GM12872 (cell line): ENCODE data around the gene ADCY5.

ENCODE experiments used
- TF ChIP-seq, protein P1 (sequence below): IDR thresholded peaks from 3 replicates; pipeline ENCODE4 v1.5.1; 2011; ENCODE audit warnings: low read depth, mild to moderate bottlenecking, low read length, moderate library complexity; ENCODE audit not compliant: insufficient read depth

The ADCY5 gene

GRCh38 chr3:123341871-123342630 is 106.8 kb downstream of the ADCY5 start:
- TF ChIP-seq, protein P1, sequence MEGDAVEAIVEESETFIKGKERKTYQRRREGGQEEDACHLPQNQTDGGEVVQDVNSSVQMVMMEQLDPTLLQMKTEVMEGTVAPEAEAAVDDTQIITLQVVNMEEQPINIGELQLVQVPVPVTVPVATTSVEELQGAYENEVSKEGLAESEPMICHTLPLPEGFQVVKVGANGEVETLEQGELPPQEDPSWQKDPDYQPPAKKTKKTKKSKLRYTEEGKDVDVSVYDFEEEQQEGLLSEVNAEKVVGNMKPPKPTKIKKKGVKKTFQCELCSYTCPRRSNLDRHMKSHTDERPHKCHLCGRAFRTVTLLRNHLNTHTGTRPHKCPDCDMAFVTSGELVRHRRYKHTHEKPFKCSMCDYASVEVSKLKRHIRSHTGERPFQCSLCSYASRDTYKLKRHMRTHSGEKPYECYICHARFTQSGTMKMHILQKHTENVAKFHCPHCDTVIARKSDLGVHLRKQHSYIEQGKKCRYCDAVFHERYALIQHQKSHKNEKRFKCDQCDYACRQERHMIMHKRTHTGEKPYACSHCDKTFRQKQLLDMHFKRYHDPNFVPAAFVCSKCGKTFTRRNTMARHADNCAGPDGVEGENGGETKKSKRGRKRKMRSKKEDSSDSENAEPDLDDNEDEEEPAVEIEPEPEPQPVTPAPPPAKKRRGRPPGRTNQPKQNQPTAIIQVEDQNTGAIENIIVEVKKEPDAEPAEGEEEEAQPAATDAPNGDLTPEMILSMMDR = no peak

DNA sequence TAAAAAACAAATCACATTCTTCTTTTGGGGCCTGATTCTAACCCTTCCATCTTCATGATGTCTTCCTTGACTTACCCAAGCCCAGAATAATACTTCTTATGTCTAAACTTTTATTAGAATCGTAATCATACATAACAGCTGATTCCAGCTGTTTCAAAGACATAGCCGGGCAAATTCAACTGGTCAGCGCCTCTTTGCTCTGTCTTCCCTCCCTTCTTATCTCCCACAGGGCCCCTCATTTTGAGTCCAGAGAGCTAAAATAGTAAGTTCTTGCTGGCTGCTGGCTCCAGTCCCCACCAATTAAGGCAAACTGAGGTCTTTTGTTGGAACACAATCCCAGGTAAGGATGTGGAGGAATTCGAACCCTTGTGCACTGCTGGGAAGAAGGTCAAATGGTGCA is 108.6 kb downstream of the ADCY5 start:
- TF ChIP-seq, protein P1 = no peak

DNA sequence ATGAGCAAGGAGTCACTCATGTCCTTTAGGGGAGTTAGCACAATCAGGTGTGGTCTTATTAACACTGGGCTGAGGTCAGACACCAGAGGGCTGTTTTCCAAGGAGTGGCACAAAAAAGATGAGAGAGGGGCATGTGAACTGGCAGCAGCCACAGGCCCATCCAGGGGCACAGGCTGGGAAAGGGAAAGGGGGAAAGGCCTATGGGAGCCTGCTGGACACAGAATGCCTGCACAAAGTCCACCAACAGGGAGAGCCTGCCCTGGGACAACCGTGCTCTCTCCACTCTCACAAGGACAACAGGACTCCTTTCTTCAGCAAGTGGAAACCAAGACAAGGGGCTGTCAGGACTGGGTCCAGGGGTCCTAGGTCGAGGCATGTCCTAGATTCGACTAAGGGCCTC is 109.6 kb downstream of the ADCY5 start:
- TF ChIP-seq, protein P1 = no peak

- TF ChIP-seq, protein P1 = no peak
Observed at GRCh38 chr3:123338620-123339061, 110.2 kb downstream of the ADCY5 start.

DNA sequence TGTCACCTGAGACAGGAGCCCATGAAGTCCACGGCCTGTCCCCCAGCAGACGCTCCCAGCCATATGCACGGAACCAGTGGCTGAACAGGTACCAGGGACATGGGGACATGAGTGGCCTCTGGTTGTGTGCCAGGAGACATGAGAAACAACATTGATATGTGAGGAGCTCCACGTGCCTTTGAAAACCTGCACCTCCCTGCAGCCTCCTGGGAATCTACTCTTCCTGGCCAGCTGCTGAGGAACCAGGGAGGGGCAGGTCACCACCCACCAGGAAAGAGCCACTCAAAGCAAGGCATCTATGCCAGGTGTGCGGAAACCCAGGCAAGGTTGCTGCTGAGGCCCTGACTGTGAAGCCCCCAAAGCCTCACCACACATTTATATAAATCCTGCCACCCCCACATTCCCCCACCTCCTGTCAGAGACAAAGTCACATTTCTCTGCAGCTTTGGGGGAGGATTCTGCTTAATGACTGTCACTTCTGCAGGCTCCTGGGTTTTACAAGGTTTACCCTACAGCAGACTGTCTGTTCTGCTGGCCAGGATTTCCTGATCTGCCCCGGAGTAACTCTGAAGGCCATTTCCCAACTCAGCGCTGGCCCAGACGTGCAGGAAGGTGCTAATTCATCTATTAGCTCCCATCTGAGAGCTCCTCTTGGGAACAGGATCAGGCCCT is 110.8 kb downstream of the ADCY5 start:
- TF ChIP-seq, protein P1 = no peak

GRCh38 chr3:123337226-123337625 is 111.7 kb downstream of the ADCY5 start:
- TF ChIP-seq, protein P1 = no peak

DNA sequence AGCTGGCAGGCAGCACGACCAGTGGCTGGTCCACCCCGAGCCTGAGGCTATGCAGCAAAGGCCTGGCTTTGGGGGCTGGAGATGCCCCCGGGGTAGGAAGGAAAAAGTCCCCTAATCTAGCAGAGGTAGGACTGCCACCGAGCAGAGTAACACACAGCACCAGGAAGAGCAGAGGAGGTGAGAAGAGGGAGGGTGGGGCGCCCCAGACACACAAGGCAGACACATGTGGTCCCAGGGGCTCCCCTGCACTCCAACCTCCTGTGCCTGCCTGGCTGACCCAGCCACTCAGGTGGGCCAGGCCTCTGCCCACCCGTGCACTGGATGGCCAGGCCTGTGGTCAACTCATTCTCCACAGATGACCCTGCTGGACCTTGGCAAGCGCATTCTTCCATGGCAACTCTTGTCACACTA is 112.4 kb downstream of the ADCY5 start:
- TF ChIP-seq, protein P1 = no peak
